Stimulated activated CD4-positive, alpha-beta T cell treated with anti-CD3 and anti-CD28 coated beads, Interleukin-1b, Interleukin-23, amount 100 ng/mL, for 1 hour (primary cell): ENCODE data around the gene CNNM4.

Experiments
- DNase-seq, 2 donors: peaks; one replicate each; pipeline ENCODE4 v3.0.0-alpha.2; 2020; ENCODE audit warnings: low read depth in 2 of 2

CNNM4 gene

DNA sequence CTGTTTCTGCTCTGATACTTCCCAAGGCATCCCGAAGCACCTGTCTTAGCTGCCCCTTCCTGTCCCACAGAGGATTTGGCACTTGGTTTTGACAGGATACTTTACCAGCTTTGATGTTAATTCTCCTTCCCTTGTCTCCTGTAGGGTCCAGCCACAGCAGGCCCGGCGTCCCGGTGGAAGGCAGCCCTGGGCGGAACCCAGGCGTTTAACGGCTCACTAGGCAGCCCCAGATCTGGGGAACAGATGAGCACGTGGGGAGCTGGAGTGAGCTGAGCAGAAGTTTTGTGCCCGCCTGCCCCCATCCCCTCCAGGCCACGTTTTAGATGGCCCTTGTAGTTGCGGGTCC is 71.7 kb downstream of the CNNM4 start:
- no peak for DNase-seq

- DNase-seq = no peak
Measured at GRCh38 chr2:96832754-96833507, 72.2 kb downstream of the CNNM4 start.

DNA sequence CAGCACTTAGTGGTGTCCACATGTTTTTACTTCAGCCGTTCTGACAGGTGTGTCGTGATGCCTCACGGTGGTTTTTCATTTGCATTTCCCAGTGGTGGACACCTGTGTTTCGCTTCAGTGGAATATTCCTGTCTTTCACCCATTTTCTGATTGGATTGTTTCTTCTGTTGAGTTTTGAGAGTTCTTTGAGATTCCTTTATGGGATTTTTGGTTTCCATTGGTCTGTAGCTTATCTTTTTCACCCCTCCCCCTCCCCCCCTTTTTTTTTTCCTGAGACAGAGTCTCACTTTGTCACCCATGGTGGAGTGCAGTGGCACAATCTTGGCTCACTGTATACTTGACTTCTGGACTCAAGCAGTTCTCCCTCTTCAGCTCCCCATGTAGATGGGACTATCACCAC is 75.1 kb downstream of the CNNM4 start:
- DNase-seq = no peak

DNA sequence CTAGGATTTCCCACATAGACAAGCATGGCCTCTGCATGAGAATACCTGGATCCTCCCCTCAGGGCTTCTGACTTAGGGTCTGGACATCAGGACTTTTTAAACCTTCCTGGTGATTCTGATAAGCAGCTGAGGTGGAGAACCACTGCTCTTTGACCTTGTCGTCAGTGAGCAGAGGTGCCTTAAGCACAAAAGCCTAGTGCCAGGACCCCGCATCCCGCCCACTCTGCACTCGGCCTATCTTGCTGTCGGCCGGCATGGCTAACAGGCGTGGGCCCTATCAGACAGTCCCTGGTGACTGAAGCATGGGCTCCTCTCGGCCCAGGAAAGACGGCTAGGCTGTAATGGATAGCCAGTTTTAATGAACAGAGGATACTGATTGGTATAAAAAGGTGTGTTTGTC is 76.9 kb downstream of the CNNM4 start:
- DNase-seq = no peak

GRCh38 chr2:96838345-96839292 is 77.9 kb downstream of the CNNM4 start:
- no peak for DNase-seq

DNA sequence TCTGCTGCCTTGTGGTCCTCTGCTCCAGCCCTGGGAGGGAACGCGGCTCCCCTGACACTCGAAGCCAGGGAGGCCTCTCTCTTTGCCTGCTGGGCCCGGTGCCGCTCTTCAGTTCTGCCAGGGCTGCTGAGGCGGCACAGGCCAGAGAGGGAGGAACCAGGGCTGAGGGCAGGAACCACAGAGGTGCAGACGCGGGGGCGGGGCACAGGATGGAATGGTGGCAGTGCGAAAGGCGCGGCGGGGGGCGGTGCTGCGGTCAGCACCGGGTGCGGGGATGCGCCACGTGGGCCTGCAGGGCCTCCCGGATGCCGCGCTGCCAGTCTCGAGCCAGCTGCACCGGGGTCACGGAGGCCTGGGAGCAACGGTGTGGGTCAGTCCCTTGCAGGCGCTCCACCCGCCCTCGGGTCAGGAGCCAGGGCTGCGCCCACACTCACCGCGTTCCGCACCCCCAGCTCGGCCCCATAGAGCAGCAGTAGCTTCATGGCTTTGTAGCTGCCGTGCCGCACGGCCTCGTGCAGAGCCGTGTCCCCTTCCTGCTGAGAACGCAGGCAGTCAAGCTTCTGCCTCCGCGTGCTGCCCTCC is 78.7 kb downstream of the CNNM4 start:
- peak; percentile 46 to 52 for DNase-seq

GRCh38 chr2:96839875-96840850 is 79.5 kb downstream of the CNNM4 start:
- no peak for DNase-seq

- no peak for DNase-seq
Measured at GRCh38 chr2:96841701-96842495, 81.2 kb downstream of the CNNM4 start.

DNA sequence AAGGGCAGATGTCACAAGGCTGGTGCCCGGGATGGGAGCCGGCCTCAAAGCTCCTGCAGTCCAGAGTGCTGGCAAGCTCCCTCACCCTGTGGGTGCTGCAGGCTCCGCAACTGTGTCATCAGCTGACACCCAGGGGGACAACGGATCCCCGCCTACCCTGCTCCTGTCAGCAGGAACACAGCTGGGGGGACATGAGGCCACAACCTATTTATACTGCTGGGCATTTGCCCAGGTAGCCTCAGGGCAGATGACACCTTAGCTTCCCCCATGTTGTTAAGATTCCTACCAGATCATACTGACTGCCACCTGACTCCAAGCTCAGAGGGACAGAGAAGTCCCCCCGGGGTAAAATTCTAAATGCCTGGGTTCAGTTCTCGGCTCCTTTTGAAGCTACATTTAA is 81.9 kb downstream of the CNNM4 start:
- DNase-seq = no peak

- DNase-seq = no peak
Measured at GRCh38 chr2:96843538-96844268, 83.0 kb downstream of the CNNM4 start, which contains the start of gene ANKRD23. ANKRD23 (minus strand) TSS chr2:96844021; CDS start chr2:96843992, 29 bp downstream.

DNA sequence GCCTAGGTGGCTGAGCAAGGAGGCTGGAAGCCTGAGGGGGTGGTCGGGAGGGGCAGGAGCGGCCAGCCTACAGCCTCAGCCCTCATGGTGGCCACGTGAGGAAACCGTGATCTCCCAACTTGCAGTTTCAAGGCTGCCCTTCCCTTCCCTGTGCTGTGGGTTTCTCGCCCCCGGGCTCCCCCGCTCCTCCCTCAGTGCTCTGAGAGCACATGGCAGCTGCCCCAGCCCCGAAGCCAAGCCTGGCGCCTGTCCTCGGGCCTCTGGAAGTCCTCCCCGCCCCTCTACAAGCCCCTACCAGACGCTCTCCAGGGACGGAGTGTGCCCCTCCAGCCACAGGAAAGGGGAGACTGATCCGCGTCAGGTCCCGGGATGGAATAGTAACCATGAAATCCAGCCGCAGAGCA is 83.7 kb downstream of the CNNM4 start:
- no peak for DNase-seq

- no peak for DNase-seq
Measured at GRCh38 chr2:96846825-96847224, 86.1 kb downstream of the CNNM4 start.

DNA sequence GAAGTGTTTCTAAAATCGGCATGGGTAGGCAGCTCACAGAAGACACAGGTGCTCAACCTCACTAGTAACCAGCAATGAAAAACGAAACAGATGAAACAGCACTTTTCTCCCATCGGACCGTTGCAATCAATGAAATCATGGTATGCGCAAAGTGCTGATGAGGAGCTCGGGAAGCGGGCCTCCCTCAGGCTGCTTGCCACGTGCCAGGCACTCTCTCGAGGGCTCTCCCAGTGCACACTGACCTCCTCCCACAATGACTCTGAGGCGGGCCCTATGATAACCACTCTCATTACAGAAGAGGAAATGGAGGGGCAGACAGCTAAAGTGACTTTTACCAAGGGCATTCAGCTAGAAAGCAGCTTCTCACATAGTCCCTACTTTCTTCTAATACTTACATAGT is 86.9 kb downstream of the CNNM4 start:
- DNase-seq = no peak

- no peak for DNase-seq
Measured at GRCh38 chr2:96848264-96848663, 87.6 kb downstream of the CNNM4 start.

- DNase-seq = no peak
Measured at GRCh38 chr2:96852667-96853066, 92.0 kb downstream of the CNNM4 start.

DNA sequence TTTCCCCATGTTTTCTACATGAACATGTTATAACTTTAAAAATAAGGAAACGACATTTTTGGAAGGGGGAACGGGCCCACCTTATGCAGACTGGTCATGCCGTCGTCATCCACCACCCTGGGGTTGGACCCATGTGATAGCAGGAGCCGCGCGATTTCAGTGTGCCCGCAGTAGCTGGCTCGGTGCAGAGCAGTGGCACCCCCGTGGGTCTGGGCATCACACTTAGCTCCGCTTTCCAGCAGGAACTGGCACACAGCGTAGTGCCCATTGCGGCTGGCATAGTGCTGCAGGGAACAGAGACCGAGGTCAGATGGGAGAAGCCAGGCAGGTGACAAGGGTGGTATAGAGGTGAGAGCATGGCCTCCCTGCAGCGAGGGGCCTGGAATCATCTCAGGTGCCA is 92.6 kb downstream of the CNNM4 start:
- DNase-seq = no peak

DNA sequence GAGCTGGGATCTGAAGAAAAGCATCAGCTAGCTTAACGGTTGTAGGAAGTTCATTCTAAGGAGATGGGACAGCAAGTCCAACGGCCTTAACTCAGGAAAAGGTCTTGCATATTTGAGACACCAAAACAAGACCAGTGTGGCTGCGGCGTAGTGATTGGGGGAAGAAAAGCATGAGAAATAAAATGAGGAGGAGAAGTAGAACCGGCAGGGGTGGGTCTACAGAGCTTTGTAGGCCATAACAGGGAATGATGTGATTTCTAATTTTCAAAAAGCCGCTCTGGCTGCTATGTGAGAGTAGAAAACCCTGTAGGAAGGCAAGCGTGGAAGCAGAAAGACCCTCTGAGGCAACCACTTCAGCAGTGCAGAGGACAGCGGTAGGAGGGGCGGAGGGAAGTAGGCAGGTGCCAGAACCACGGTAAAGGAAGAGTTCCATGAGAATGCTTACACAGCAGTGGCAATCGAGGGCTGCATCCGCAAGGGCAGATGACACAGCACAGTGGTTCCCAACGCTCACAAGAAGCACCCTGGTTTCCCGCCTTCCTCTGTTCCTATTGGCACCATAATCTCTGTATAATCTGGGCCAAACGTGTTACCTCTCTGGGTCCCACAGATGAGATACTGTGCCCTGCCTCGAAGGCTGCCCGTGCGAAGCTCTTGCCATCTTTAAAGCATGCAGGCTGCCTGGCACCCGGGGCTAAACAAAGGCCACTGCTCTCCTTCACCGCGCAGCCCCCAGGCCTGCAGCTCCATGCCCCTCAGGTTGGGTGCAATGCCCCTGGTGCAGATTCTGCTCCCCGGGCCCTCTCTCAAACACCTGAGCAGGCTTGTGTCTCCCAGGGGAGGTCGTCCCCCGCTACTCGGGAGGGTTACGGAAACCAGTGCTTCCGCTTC is 96.3 kb downstream of the CNNM4 start:
- no peak for DNase-seq

- peak; percentile 96 for DNase-seq
Measured at GRCh38 chr2:96857667-96858372, 97.1 kb downstream of the CNNM4 start, which contains the start of gene ANKRD39. ANKRD39 (minus strand) TSS chr2:96858016; CDS start chr2:96857987, 29 bp downstream.
